ENCODE measurements around the gene MPC2. TPM values are rescaled to one million over a fixed set of nuclear protein-coding genes. Genes with fewer than 3 reads are reported as not detected.
"Not testable (repeated sequence)": the region's sequence is repeated elsewhere in the genome, so short reads cannot be mapped to it uniquely, and the experiment has no call there.

Gene MPC2
- polyA plus RNA-seq, 1 donor (not counting 4 experiments of a cell fraction or from before 2014, with no cell fraction given) = 61.6 TPM

DNA sequence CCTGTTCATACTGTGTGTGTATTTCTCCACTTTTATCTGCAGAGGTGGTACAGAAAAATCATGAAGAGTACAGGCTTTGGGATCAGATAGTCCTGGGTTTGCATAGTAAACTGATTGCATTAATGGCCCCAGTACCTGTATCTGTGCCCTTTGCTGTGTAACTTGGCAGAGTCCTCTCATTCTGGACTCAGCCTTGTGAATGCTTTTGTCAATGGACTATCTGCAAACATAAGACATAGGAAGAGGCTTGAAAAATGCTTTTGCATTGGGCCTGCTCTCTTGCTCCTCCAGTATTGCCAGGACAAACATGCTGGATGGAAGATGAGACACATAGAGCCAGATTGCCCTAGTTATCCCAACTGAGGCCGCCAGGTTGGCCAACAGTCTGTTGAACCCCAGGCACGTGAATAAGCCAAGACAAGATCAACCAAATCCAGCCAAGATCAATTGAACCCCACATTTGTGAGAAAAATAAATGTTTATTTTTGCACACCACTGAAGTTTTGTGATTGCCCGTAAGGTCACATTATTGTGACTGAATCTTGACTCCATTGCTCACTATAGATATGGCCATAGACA is 60.2 kb downstream of the MPC2 start:
- Histone ChIP-seq H3K4me1 (ENCODE audit: control insufficient read depth, extremely low read depth, insufficient read depth, low read length) (no peaks in the 10 kb centered on the region), H4K20me1 (ENCODE audit: control insufficient read depth, extremely low read depth, insufficient read depth, low read length) (no peaks in the 10 kb centered on the region), H3K36me3 (ENCODE audit: control insufficient read depth in 2 of 2, extremely low read depth in 1 of 2, insufficient read depth in 2 of 2, low read length in 2 of 2) (no peaks in the 10 kb centered on the region), H3K9me1 (ENCODE audit: control insufficient read depth, extremely low read depth, insufficient read depth, low read length) (no peaks in the 10 kb centered on the region), H3K27me3 (ENCODE audit: control insufficient read depth, extremely low read depth, insufficient read depth, low read length) (no peaks in the 10 kb centered on the region), H3K4me3 (ENCODE audit: control insufficient read depth in 2 of 3, extremely low read depth in 1 of 3, insufficient read depth in 2 of 3, low read depth in 1 of 3, low read length in 3 of 3) (no peak overlapping the region), H3K9me3 (ENCODE audit: control insufficient read depth, low read depth, low read length) (no peaks in the 10 kb centered on the region), H3K79me2 (ENCODE audit: control insufficient read depth, insufficient read depth, low read length) (no peaks in the 10 kb centered on the region), H3K27ac (ENCODE audit: control insufficient read depth, insufficient read depth, low read length) (no peak overlapping the region), H3K4me2 (ENCODE audit: control insufficient read depth, extremely low read depth, insufficient read depth, low read depth, low read length) (no peak overlapping the region), H3K9ac (ENCODE audit: control insufficient read depth, extremely low read depth, insufficient read depth, low read length) (no peak overlapping the region), H2AFZ (ENCODE audit: control insufficient read depth, low read length) (no peak overlapping the region)
- DNase-seq (ENCODE audit: low read depth, low spot score) (no peak), FAIRE-seq (no peak)
- dilution Hi-C loops (cut with MboI; ENCODE audit: extremely low pct_ligation_motif_present, low sequenced_read_pairs) = no loop called here
- no peak for TF ChIP-seq CTCF (optimal IDR thresholded peaks at IDR 0.05 in 1 of 3, IDR thresholded peaks at IDR 0.05 in 1 of 3, conservative IDR thresholded peaks at IDR 0.05 in 1 of 3; ENCODE audit: extremely low read depth in 1 of 3, insufficient read depth in 2 of 3, low read length in 3 of 3)
- no peak for TF ChIP-seq EZH2 (IDR thresholded peaks at IDR 0.05; ENCODE audit: low read length)

- DNase-seq (ENCODE audit: low read depth, low spot score) (no peak), FAIRE-seq (no peak)
- Histone ChIP-seq H3K4me3 (ENCODE audit: control insufficient read depth in 2 of 3, extremely low read depth in 1 of 3, insufficient read depth in 2 of 3, low read depth in 1 of 3, low read length in 3 of 3) (no peak overlapping the region), H3K27me3 (ENCODE audit: control insufficient read depth, extremely low read depth, insufficient read depth, low read length) (no peaks in the 10 kb centered on the region), H3K9me3 (ENCODE audit: control insufficient read depth, low read depth, low read length) (no peaks in the 10 kb centered on the region), H3K27ac (ENCODE audit: control insufficient read depth, insufficient read depth, low read length) (no peak overlapping the region), H3K9me1 (ENCODE audit: control insufficient read depth, extremely low read depth, insufficient read depth, low read length) (no peaks in the 10 kb centered on the region), H3K4me1 (ENCODE audit: control insufficient read depth, extremely low read depth, insufficient read depth, low read length) (no peaks in the 10 kb centered on the region), H3K36me3 (ENCODE audit: control insufficient read depth in 2 of 2, extremely low read depth in 1 of 2, insufficient read depth in 2 of 2, low read length in 2 of 2) (no peaks in the 10 kb centered on the region), H3K9ac (ENCODE audit: control insufficient read depth, extremely low read depth, insufficient read depth, low read length) (no peak overlapping the region), H3K79me2 (ENCODE audit: control insufficient read depth, insufficient read depth, low read length) (no peaks in the 10 kb centered on the region), H3K4me2 (ENCODE audit: control insufficient read depth, extremely low read depth, insufficient read depth, low read depth, low read length) (no peak overlapping the region), H4K20me1 (ENCODE audit: control insufficient read depth, extremely low read depth, insufficient read depth, low read length) (no peaks in the 10 kb centered on the region), H2AFZ (ENCODE audit: control insufficient read depth, low read length) (no peak overlapping the region)
- dilution Hi-C loops (cut with MboI; ENCODE audit: extremely low pct_ligation_motif_present, low sequenced_read_pairs) = no loop called here
- no peak for TF ChIP-seq CTCF (optimal IDR thresholded peaks at IDR 0.05 in 1 of 3, IDR thresholded peaks at IDR 0.05 in 1 of 3, conservative IDR thresholded peaks at IDR 0.05 in 1 of 3; ENCODE audit: extremely low read depth in 1 of 3, insufficient read depth in 2 of 3, low read length in 3 of 3)
Measured at GRCh38 chr1:167871331-167871730, 65.5 kb downstream of the MPC2 start.

GRCh38 chr1:167869157-167870001 is 67.5 kb downstream of the MPC2 start:
- DNase-seq (ENCODE audit: low read depth, low spot score); H3K36me3 ChIP-seq (ENCODE audit: control insufficient read depth in 2 of 2, extremely low read depth in 1 of 2, insufficient read depth in 2 of 2, low read length in 2 of 2); H4K20me1 ChIP-seq (ENCODE audit: control insufficient read depth, extremely low read depth, insufficient read depth, low read length); H3K9me1 ChIP-seq (ENCODE audit: control insufficient read depth, extremely low read depth, insufficient read depth, low read length); H3K9me3 ChIP-seq (ENCODE audit: control insufficient read depth, low read depth, low read length); H2AFZ ChIP-seq (ENCODE audit: control insufficient read depth, low read length); H3K27me3 ChIP-seq (ENCODE audit: control insufficient read depth, extremely low read depth, insufficient read depth, low read length); H3K4me3 ChIP-seq (ENCODE audit: control insufficient read depth in 2 of 3, extremely low read depth in 1 of 3, insufficient read depth in 2 of 3, low read depth in 1 of 3, low read length in 3 of 3); H3K4me2 ChIP-seq (ENCODE audit: control insufficient read depth, extremely low read depth, insufficient read depth, low read depth, low read length); FAIRE-seq; dilution Hi-C loops (cut with MboI; ENCODE audit: extremely low pct_ligation_motif_present, low sequenced_read_pairs); H3K9ac ChIP-seq (ENCODE audit: control insufficient read depth, extremely low read depth, insufficient read depth, low read length); H3K27ac ChIP-seq (ENCODE audit: control insufficient read depth, insufficient read depth, low read length); H3K4me1 ChIP-seq (ENCODE audit: control insufficient read depth, extremely low read depth, insufficient read depth, low read length); H3K79me2 ChIP-seq (ENCODE audit: control insufficient read depth, insufficient read depth, low read length): not testable (repeated sequence)
